ENCODE measurements around the gene MRPL34.

- TF ChIP-seq CTCF (IDR thresholded peaks at IDR 0.05) (no peak), POLR2A (IDR thresholded peaks at IDR 0.05) (no peak)
These were observed 506 bp upstream of the MRPL34 start for GRCh38 chr19:17305216-17305516.

Data from breast epithelium (tissue), 3 donors.